Measurements from ENCODE around the gene CCT6A. TPM values are rescaled to one million over a fixed set of nuclear protein-coding genes. Genes with fewer than 3 reads are reported as not detected.
"Not testable (repeated sequence)": the region's sequence is repeated elsewhere in the genome, so short reads cannot be mapped to it uniquely, and the experiment has no call there.

Gene CCT6A
- total RNA-seq, 1 donor from 2014 or later = 371 TPM

GRCh38 chr7:56074371-56074791 lies 22.8 kb downstream of the CCT6A start:
- peak; percentile 95 for TF ChIP-seq CTCF (IDR thresholded peaks at IDR 0.05; ENCODE audit: insufficient read depth, low read length, severe bottlenecking)
- Histone ChIP-seq H3K4me3 (ENCODE audit: low read depth, low read length) (no peak overlapping the region), H3K27me3 (ENCODE audit: control insufficient read depth, insufficient read depth, low read length) (no peaks in the 10 kb centered on the region), H3K36me3 (ENCODE audit: control insufficient read depth, insufficient read depth, low read length) (peaks cover 26% of the 10 kb centered on the region)
- peak; percentile 59 for DNase-seq (ENCODE audit: low read depth)
- no peak for FAIRE-seq

- TF ChIP-seq CTCF (IDR thresholded peaks at IDR 0.05; ENCODE audit: insufficient read depth, low read length, severe bottlenecking) = no peak
- Histone ChIP-seq H3K36me3 (ENCODE audit: control insufficient read depth, insufficient read depth, low read length) (peaks cover 26% of the 10 kb centered on the region), H3K4me3 (ENCODE audit: low read depth, low read length) (no peak overlapping the region), H3K27me3 (ENCODE audit: control insufficient read depth, insufficient read depth, low read length) (no peaks in the 10 kb centered on the region)
- DNase-seq (ENCODE audit: low read depth) (no peak), FAIRE-seq (no peak)
Measured at GRCh38 chr7:56077681-56078080, 26.1 kb downstream of the CCT6A start.

GRCh38 chr7:56078196-56078595 lies 26.6 kb downstream of the CCT6A start:
- Histone ChIP-seq H3K27me3 (ENCODE audit: control insufficient read depth, insufficient read depth, low read length) (no peaks in the 10 kb centered on the region), H3K4me3 (ENCODE audit: low read depth, low read length) (no peak overlapping the region), H3K36me3 (ENCODE audit: control insufficient read depth, insufficient read depth, low read length) (peaks cover 24% of the 10 kb centered on the region)
- TF ChIP-seq CTCF (IDR thresholded peaks at IDR 0.05; ENCODE audit: insufficient read depth, low read length, severe bottlenecking) = no peak
- FAIRE-seq (no peak), DNase-seq (ENCODE audit: low read depth) (no peak)

GRCh38 chr7:56079450-56080185 lies 28.1 kb downstream of the CCT6A start:
- DNase-seq (ENCODE audit: low read depth) (peak; percentile 25), FAIRE-seq (no peak)
- peak; percentile 80 for TF ChIP-seq CTCF (IDR thresholded peaks at IDR 0.05; ENCODE audit: insufficient read depth, low read length, severe bottlenecking)
- peaks cover 21% of the 10 kb centered on the region for H3K36me3 ChIP-seq (ENCODE audit: control insufficient read depth, insufficient read depth, low read length)
- no peaks in the 10 kb centered on the region for H3K27me3 ChIP-seq (ENCODE audit: control insufficient read depth, insufficient read depth, low read length)
- no peak overlapping the region for H3K4me3 ChIP-seq (ENCODE audit: low read depth, low read length)

- H3K27me3 ChIP-seq (ENCODE audit: control insufficient read depth, insufficient read depth, low read length); FAIRE-seq; H3K4me3 ChIP-seq (ENCODE audit: low read depth, low read length); DNase-seq (ENCODE audit: low read depth): not testable (repeated sequence)
- peaks cover 23% of the 10 kb centered on the region for H3K36me3 ChIP-seq (ENCODE audit: control insufficient read depth, insufficient read depth, low read length)
Measured at GRCh38 chr7:56080726-56081435, 29.3 kb downstream of the CCT6A start.

GRCh38 chr7:56081626-56082340 lies 30.2 kb downstream of the CCT6A start:
- DNase-seq (ENCODE audit: low read depth) = no peak
- Histone ChIP-seq H3K27me3 (ENCODE audit: control insufficient read depth, insufficient read depth, low read length) (no peaks in the 10 kb centered on the region), H3K4me3 (ENCODE audit: low read depth, low read length) (no peak overlapping the region), H3K36me3 (ENCODE audit: control insufficient read depth, insufficient read depth, low read length) (peaks cover 22% of the 10 kb centered on the region)
- FAIRE-seq = no peak
- TF ChIP-seq CTCF (IDR thresholded peaks at IDR 0.05; ENCODE audit: insufficient read depth, low read length, severe bottlenecking) = no peak
